ENCODE data around the gene UBE2Q1.

The UBE2Q1 gene

GRCh38 chr1:154501423-154502065 is 56.9 kb downstream of the UBE2Q1 start:
- no peak overlapping the region for H2AFZ ChIP-seq (ENCODE audit: low read depth, low read length)
- no peaks in the 10 kb centered on the region for H3K79me2 ChIP-seq (ENCODE audit: insufficient read depth, low read length)
- no peaks in the 10 kb centered on the region for H3K36me3 ChIP-seq (ENCODE audit: insufficient read depth, low read length)
- H3K4me3 ChIP-seq (ENCODE audit: low read depth in 1 of 2, low read length in 2 of 2) = no peak overlapping the region
- no peaks in the 10 kb centered on the region for H3K9me3 ChIP-seq (ENCODE audit: insufficient read depth, low read length, severe bottlenecking)
- DNase-seq (no peak), ATAC-seq (ENCODE audit: insufficient read depth, low read depth) (no peak)
- peaks cover 7% of the 10 kb centered on the region for H3K27me3 ChIP-seq (ENCODE audit: insufficient read depth, low read length, poor library complexity)
- no peak for TF ChIP-seq EZH2 (IDR thresholded peaks at IDR 0.05; ENCODE audit: borderline replicate concordance, low read depth, low read length, severe bottlenecking)
- TF ChIP-seq, protein P1, sequence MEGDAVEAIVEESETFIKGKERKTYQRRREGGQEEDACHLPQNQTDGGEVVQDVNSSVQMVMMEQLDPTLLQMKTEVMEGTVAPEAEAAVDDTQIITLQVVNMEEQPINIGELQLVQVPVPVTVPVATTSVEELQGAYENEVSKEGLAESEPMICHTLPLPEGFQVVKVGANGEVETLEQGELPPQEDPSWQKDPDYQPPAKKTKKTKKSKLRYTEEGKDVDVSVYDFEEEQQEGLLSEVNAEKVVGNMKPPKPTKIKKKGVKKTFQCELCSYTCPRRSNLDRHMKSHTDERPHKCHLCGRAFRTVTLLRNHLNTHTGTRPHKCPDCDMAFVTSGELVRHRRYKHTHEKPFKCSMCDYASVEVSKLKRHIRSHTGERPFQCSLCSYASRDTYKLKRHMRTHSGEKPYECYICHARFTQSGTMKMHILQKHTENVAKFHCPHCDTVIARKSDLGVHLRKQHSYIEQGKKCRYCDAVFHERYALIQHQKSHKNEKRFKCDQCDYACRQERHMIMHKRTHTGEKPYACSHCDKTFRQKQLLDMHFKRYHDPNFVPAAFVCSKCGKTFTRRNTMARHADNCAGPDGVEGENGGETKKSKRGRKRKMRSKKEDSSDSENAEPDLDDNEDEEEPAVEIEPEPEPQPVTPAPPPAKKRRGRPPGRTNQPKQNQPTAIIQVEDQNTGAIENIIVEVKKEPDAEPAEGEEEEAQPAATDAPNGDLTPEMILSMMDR (IDR thresholded peaks at IDR 0.05; ENCODE audit: borderline replicate concordance, extremely low read depth, low read length, poor library complexity, severe bottlenecking) = no peak
- H3K4me2 ChIP-seq (ENCODE audit: insufficient read depth, low read length) = no peak overlapping the region
- H4K20me1 ChIP-seq (ENCODE audit: insufficient read depth, low read length) = no peaks in the 10 kb centered on the region
- no peak overlapping the region for H3K27ac ChIP-seq (ENCODE audit: low read length)
- H3K9ac ChIP-seq (ENCODE audit: low read depth, low read length) = no peak overlapping the region
- H3K4me1 ChIP-seq (ENCODE audit: insufficient read depth, low read length) = no peaks in the 10 kb centered on the region

GRCh38 chr1:154500533-154500932 is 57.9 kb downstream of the UBE2Q1 start:
- H3K9ac ChIP-seq (ENCODE audit: low read depth, low read length) = no peak overlapping the region
- no peak overlapping the region for H3K4me3 ChIP-seq (ENCODE audit: low read depth in 1 of 2, low read length in 2 of 2)
- H3K9me3 ChIP-seq (ENCODE audit: insufficient read depth, low read length, severe bottlenecking) = no peaks in the 10 kb centered on the region
- no peaks in the 10 kb centered on the region for H4K20me1 ChIP-seq (ENCODE audit: insufficient read depth, low read length)
- H3K36me3 ChIP-seq (ENCODE audit: insufficient read depth, low read length) = no peaks in the 10 kb centered on the region
- H3K79me2 ChIP-seq (ENCODE audit: insufficient read depth, low read length) = no peaks in the 10 kb centered on the region
- H3K4me1 ChIP-seq (ENCODE audit: insufficient read depth, low read length) = no peaks in the 10 kb centered on the region
- no peak for TF ChIP-seq EZH2 (IDR thresholded peaks at IDR 0.05; ENCODE audit: borderline replicate concordance, low read depth, low read length, severe bottlenecking)
- TF ChIP-seq, protein P1 (IDR thresholded peaks at IDR 0.05; ENCODE audit: borderline replicate concordance, extremely low read depth, low read length, poor library complexity, severe bottlenecking) = no peak
- no peak overlapping the region for H2AFZ ChIP-seq (ENCODE audit: low read depth, low read length)
- H3K4me2 ChIP-seq (ENCODE audit: insufficient read depth, low read length) = no peak overlapping the region
- no peak for ATAC-seq (ENCODE audit: insufficient read depth, low read depth)
- H3K27me3 ChIP-seq (ENCODE audit: insufficient read depth, low read length, poor library complexity) = peaks cover 11% of the 10 kb centered on the region
- no peak for DNase-seq
- no peak overlapping the region for H3K27ac ChIP-seq (ENCODE audit: low read length)

DNA sequence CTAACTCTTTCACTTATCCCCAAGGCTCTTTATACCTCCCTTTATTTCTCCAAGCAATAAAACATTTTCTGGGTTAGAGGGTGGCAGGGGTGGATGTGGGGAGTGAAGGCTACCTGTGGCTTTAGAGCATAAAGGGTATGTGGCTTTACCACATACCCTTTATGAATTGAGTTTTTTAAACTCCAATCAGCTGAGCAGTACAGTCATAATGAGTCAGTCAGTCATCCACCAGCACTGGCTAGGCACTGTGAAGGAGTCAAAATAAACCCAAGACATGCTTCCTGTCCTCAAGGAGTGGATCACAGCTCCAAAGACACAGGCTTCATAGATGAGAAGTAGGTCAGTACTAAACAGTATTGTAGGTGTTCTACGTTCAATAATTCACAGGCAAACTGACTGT is 59.0 kb downstream of the UBE2Q1 start:
- Histone ChIP-seq H3K27me3 (ENCODE audit: insufficient read depth, low read length, poor library complexity) (peaks cover 17% of the 10 kb centered on the region), H4K20me1 (ENCODE audit: insufficient read depth, low read length) (no peaks in the 10 kb centered on the region), H3K9me3 (ENCODE audit: insufficient read depth, low read length, severe bottlenecking) (no peaks in the 10 kb centered on the region), H3K4me1 (ENCODE audit: insufficient read depth, low read length) (no peaks in the 10 kb centered on the region), H3K79me2 (ENCODE audit: insufficient read depth, low read length) (no peaks in the 10 kb centered on the region), H3K4me3 (ENCODE audit: low read depth in 1 of 2, low read length in 2 of 2) (no peak overlapping the region), H3K4me2 (ENCODE audit: insufficient read depth, low read length) (no peak overlapping the region), H3K36me3 (ENCODE audit: insufficient read depth, low read length) (no peaks in the 10 kb centered on the region), H2AFZ (ENCODE audit: low read depth, low read length) (no peak overlapping the region), H3K27ac (ENCODE audit: low read length) (no peak overlapping the region), H3K9ac (ENCODE audit: low read depth, low read length) (no peak overlapping the region)
- TF ChIP-seq, protein P1 (IDR thresholded peaks at IDR 0.05; ENCODE audit: borderline replicate concordance, extremely low read depth, low read length, poor library complexity, severe bottlenecking) = no peak
- TF ChIP-seq EZH2 (IDR thresholded peaks at IDR 0.05; ENCODE audit: borderline replicate concordance, low read depth, low read length, severe bottlenecking) = no peak
- DNase-seq (no peak), ATAC-seq (ENCODE audit: insufficient read depth, low read depth) (no peak)
